Parathyroid adenoma (tissue), 2 donors: Measurements from ENCODE around the gene DLGAP4.

Source experiments
- H2AFZ ChIP-seq: fragments of 300-600 bp; sonication (generic); one replicate; pipeline ENCODE4 v1.7.0; 2017; ENCODE audit warnings: antibody characterized with exemption, mild to moderate bottlenecking
- H3K27ac ChIP-seq: fragments of 300-600 bp; sonication (generic); one replicate; pipeline ENCODE4 v1.7.0; 2017
- H3K27me3 ChIP-seq: fragments of 300-600 bp; sonication (generic); one replicate; pipeline ENCODE4 v1.7.0; 2017; ENCODE audit warnings: low read length; ENCODE audit not compliant: control insufficient read depth, insufficient read depth
- H3K36me3 ChIP-seq: fragments of 300-600 bp; sonication (generic); one replicate; pipeline ENCODE4 v1.7.0; 2017; ENCODE audit warnings: low read length; ENCODE audit not compliant: control insufficient read depth, insufficient read depth
- H3K4me1 ChIP-seq: fragments of 300-600 bp; sonication (generic); one replicate; pipeline ENCODE4 v1.7.0; 2017; ENCODE audit warnings: control low read depth
- H3K4me2 ChIP-seq: fragments of 300-600 bp; sonication (generic); one replicate; pipeline ENCODE4 v1.7.0; 2017; ENCODE audit warnings: low read length
- H3K4me3 ChIP-seq: fragments of 300-600 bp; sonication (generic); one replicate; pipeline ENCODE4 v1.7.0; 2017; ENCODE audit warnings: low read depth, low read length
- H3K79me2 ChIP-seq: fragments of 300-600 bp; sonication (generic); one replicate; pipeline ENCODE4 v1.7.0; 2017; ENCODE audit warnings: control low read depth
- H3K9ac ChIP-seq: fragments of 300-600 bp; sonication (generic); one replicate; pipeline ENCODE4 v1.7.0; 2017; ENCODE audit warnings: mild to moderate bottlenecking
- H3K9me3 ChIP-seq: fragments of 300-600 bp; sonication (generic); one replicate; pipeline ENCODE4 v1.7.0; 2017; ENCODE audit warnings: low read length; ENCODE audit not compliant: control insufficient read depth
- TF ChIP-seq, protein P1 (sequence below): fragments of 300-600 bp; sonication (generic); IDR thresholded peaks from one replicate; pipeline ENCODE4 v1.7.0; 2017; ENCODE audit warnings: antibody characterized with exemption, mild to moderate bottlenecking
- donor health status: primary hyperparathyroidism.

DLGAP4 gene

DNA sequence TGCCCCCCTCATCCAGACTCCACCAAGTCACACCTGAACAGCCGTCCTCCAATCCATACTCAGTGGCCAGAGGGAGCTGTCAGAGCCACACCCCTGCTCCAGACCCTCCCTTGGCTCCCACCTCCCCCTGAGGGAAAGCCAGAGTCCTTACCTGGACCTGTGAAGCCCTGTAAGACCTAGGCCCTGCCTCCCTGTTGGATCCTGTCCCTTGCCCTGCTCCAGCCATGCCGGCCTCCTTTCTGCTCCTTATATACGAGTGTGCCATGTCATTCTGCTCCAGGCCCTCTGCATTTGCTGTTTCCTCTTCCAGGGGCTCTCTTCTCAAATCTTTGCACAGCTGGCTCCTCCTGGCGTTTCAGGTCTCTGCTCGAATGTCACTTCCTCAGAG is 134.9 kb downstream of the DLGAP4 start:
- Histone ChIP-seq H2AFZ (no peak overlapping the region), H3K27me3 (no peaks in the 10 kb centered on the region), H3K79me2 (no peaks in the 10 kb centered on the region), H3K4me1 (no peaks in the 10 kb centered on the region), H3K27ac (no peak overlapping the region), H3K4me2 (no peak overlapping the region), H3K4me3 (no peak overlapping the region), H3K9ac (no peak overlapping the region), H3K36me3 (no peaks in the 10 kb centered on the region), H3K9me3 (no peaks in the 10 kb centered on the region)
- TF ChIP-seq, protein P1, sequence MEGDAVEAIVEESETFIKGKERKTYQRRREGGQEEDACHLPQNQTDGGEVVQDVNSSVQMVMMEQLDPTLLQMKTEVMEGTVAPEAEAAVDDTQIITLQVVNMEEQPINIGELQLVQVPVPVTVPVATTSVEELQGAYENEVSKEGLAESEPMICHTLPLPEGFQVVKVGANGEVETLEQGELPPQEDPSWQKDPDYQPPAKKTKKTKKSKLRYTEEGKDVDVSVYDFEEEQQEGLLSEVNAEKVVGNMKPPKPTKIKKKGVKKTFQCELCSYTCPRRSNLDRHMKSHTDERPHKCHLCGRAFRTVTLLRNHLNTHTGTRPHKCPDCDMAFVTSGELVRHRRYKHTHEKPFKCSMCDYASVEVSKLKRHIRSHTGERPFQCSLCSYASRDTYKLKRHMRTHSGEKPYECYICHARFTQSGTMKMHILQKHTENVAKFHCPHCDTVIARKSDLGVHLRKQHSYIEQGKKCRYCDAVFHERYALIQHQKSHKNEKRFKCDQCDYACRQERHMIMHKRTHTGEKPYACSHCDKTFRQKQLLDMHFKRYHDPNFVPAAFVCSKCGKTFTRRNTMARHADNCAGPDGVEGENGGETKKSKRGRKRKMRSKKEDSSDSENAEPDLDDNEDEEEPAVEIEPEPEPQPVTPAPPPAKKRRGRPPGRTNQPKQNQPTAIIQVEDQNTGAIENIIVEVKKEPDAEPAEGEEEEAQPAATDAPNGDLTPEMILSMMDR = no peak

DNA sequence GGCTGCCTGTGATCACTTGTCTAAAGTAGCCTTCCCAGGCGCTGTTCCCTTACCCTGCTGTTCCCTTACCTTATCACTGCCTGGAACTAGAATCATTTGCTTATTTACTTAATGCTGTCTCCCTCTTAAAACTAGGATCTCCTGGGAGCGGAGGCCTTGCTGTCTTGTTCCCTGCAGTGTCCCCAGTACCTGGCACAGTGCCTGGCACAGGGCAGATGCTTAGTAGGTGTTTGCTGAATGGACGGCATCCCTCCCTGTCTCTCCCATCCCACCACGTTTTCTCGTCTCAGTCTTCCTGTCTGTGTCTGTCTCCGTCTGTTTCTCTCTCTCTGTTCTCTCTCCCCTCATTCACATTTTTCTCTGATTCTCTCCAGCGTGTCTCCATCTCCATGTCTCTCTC is 135.3 kb downstream of the DLGAP4 start:
- no peak overlapping the region for H3K4me3 ChIP-seq
- H2AFZ ChIP-seq = no peak overlapping the region
- no peaks in the 10 kb centered on the region for H3K9me3 ChIP-seq
- no peaks in the 10 kb centered on the region for H3K4me1 ChIP-seq
- H3K27ac ChIP-seq = no peak overlapping the region
- no peaks in the 10 kb centered on the region for H3K27me3 ChIP-seq
- no peak overlapping the region for H3K4me2 ChIP-seq
- TF ChIP-seq, protein P1 = no peak
- no peak overlapping the region for H3K9ac ChIP-seq
- no peaks in the 10 kb centered on the region for H3K79me2 ChIP-seq
- H3K36me3 ChIP-seq = no peaks in the 10 kb centered on the region

DNA sequence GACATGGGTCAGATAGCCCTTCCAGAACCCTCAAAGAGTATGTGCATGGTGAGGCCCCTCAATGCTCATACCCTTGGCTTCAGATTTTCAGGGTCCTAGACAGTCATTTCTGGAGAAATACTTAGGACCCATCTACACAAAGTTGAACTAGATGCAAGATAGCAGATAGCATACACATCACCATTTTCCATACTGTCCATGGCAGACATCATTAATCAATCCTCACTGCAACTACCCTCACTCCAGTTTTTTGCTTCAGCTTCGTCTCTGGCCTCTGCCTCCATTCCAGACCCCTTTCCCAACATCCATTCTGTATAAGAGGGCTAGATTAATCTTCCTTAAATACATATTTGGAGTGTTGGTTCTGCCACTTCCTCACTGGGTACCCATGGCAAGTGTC is 139.7 kb downstream of the DLGAP4 start:
- H3K27ac ChIP-seq = no peak overlapping the region
- no peaks in the 10 kb centered on the region for H3K27me3 ChIP-seq
- no peak overlapping the region for H3K4me3 ChIP-seq
- no peak overlapping the region for H2AFZ ChIP-seq
- no peak overlapping the region for H3K9ac ChIP-seq
- TF ChIP-seq, protein P1 = no peak
- H3K79me2 ChIP-seq = no peaks in the 10 kb centered on the region
- H3K4me2 ChIP-seq = no peak overlapping the region
- H3K36me3 ChIP-seq = no peaks in the 10 kb centered on the region
- H3K4me1 ChIP-seq = no peaks in the 10 kb centered on the region
- no peaks in the 10 kb centered on the region for H3K9me3 ChIP-seq

DNA sequence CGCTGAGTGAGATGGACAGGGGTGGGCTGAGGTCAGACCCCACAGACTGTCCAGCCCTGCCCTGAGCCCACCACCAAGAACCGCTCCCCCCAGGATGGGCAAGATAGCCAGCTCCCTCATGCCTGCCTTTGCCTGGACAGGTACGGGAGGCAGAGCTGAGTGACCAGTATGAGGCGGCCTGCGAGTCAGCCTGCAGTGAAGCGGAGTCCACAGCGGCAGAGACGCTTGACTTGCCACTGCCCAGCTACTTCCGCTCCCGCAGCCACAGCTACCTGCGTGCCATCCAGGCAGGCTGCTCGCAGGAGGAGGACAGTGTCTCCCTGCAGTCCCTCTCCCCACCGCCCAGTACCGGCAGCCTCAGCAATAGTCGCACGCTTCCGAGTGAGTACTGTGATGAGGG is 140.4 kb downstream of the DLGAP4 start:
- Histone ChIP-seq H2AFZ (no peak overlapping the region), H3K9ac (no peak overlapping the region), H3K4me2 (no peak overlapping the region), H3K79me2 (no peaks in the 10 kb centered on the region), H3K4me3 (no peak overlapping the region), H3K36me3 (no peaks in the 10 kb centered on the region), H3K27me3 (no peaks in the 10 kb centered on the region), H3K27ac (no peak overlapping the region), H3K4me1 (no peaks in the 10 kb centered on the region), H3K9me3 (no peaks in the 10 kb centered on the region)
- TF ChIP-seq, protein P1 = no peak

DNA sequence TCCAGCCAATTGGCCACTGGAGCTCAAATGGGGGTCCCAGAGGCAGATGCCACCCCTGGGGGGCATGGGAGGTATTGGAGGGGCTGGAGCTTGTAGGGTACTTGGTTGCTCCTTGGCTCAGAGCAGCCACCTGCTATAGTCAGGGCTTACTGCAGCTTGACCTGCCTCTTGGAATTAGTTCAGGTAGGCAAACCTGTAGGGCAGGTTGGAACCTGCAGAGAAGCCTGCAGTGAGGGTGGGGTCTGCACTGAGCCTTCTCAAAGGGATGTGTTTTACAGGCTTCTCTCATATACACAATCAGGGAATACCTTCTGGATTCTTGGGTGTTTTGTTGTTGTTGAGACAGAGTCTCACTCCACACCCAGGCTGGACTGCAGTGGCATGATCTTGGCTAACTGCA is 141.0 kb downstream of the DLGAP4 start:
- Histone ChIP-seq H2AFZ (no peak overlapping the region), H3K4me1 (no peaks in the 10 kb centered on the region), H3K27me3 (no peaks in the 10 kb centered on the region), H3K9ac (no peak overlapping the region), H3K4me2 (no peak overlapping the region), H3K4me3 (no peak overlapping the region), H3K27ac (no peak overlapping the region), H3K9me3 (no peaks in the 10 kb centered on the region), H3K79me2 (no peaks in the 10 kb centered on the region), H3K36me3 (no peaks in the 10 kb centered on the region)
- TF ChIP-seq, protein P1 = no peak
